CD14-positive monocyte (primary cell): ENCODE data around the gene CLUH. TPM values are rescaled to one million over a fixed set of nuclear protein-coding genes. Genes with fewer than 3 reads are reported as not detected.

Experiments
- DNase-seq, 3 donors: peaks; one replicate each; pipeline ENCODE4 v3.0.0-alpha.2; 2011 to 2022
- H2AFZ ChIP-seq: 2 replicates; pipeline ENCODE4 v1.6.0; 2012; ENCODE audit warnings: mild to moderate bottlenecking, low read depth, low read length, inconsistent platforms; ENCODE audit not compliant: insufficient read depth, poor library complexity, severe bottlenecking
- H3K27ac ChIP-seq, 2 donors: 1 replicate in 1 of 2; 2 replicates in 1 of 2; pipeline ENCODE4 v1.5.1; 2012 to 2013; ENCODE audit warnings: low read length in 2 of 2, control low read depth in 1 of 2, inconsistent platforms in 1 of 2, low read depth in 1 of 2, mild to moderate bottlenecking in 1 of 2
- H3K27me3 ChIP-seq, 2 donors: one replicate each; pipeline versions ENCODE4 v1.6.0 to v1.6.1; 2011 to 2013; ENCODE audit warnings: low read length in 2 of 2; ENCODE audit not compliant: control insufficient read depth in 2 of 2, insufficient read depth in 2 of 2
- H3K36me3 ChIP-seq, 2 donors: replicated peaks in 1 of 2; 1 replicate in 1 of 2; 2 replicates in 1 of 2; pipeline versions ENCODE4 v1.5.1 to v1.6.1; 2012 to 2013; ENCODE audit warnings: low read length in 2 of 2, control low read depth in 1 of 2, inconsistent platforms in 1 of 2, mild to moderate bottlenecking in 1 of 2; ENCODE audit not compliant: insufficient read depth in 2 of 2, control insufficient read depth in 1 of 2
- H3K4me1 ChIP-seq, 2 donors: 1 replicate in 1 of 2; 2 replicates in 1 of 2; pipeline versions ENCODE4 v1.5.1 to v1.6.1; 2012 to 2013; ENCODE audit warnings: low read length in 2 of 2, control low read depth in 1 of 2, inconsistent platforms in 1 of 2, mild to moderate bottlenecking in 1 of 2, moderate library complexity in 1 of 2; ENCODE audit not compliant: insufficient read depth in 2 of 2, control insufficient read depth in 1 of 2
- H3K4me2 ChIP-seq: replicated peaks from 2 replicates; pipeline ENCODE3; 2012; ENCODE audit warnings: low read length, moderate library complexity, mild to moderate bottlenecking; ENCODE audit not compliant: poor library complexity, severe bottlenecking; ENCODE audit errors: extremely low read depth
- H3K4me3 ChIP-seq, 3 experiments: fragments of 200-600 bp in 1 of 3; sonication (generic) in 1 of 3; replicated peaks in 1 of 3; 1 replicate in 2 of 3; 2 replicates in 1 of 3; pipeline ENCODE4 v1.5.1; 2011 to 2013; ENCODE audit warnings: low read length in 3 of 3, mild to moderate bottlenecking in 3 of 3, control low read depth in 2 of 3, low read depth in 2 of 3, inconsistent platforms in 1 of 3, moderate library complexity in 1 of 3
- H3K79me2 ChIP-seq: 2 replicates; pipeline ENCODE4 v1.6.0; 2012; ENCODE audit warnings: mild to moderate bottlenecking, control low read depth, inconsistent platforms, low read length, moderate library complexity; ENCODE audit not compliant: insufficient read depth
- H3K9ac ChIP-seq: 2 replicates; pipeline ENCODE4 v1.6.0; 2017; ENCODE audit warnings: low read length, mild to moderate bottlenecking; ENCODE audit not compliant: insufficient read depth, poor library complexity, severe bottlenecking
- H3K9me3 ChIP-seq, 2 donors: replicated peaks in 1 of 2; 1 replicate in 1 of 2; 2 replicates in 1 of 2; pipeline versions ENCODE4 v1.5.1 to v1.6.1; 2012 to 2013; ENCODE audit warnings: low read length in 2 of 2, control low read depth in 1 of 2; ENCODE audit not compliant: control insufficient read depth in 1 of 2, insufficient read depth in 1 of 2
- H4K20me1 ChIP-seq: 2 replicates; pipeline ENCODE4 v1.6.0; 2012; ENCODE audit warnings: mild to moderate bottlenecking, low read length, control low read depth, moderate library complexity; ENCODE audit not compliant: insufficient read depth
- H3K27ac Mint-ChIP-seq, 7 donors: one replicate each; pipeline ENCODE4 v1.8.0; 2020; ENCODE audit warnings: mild to moderate bottlenecking in 7 of 7, mixed read lengths in 7 of 7, moderate library complexity in 6 of 7, inconsistent platforms in 2 of 7
- H3K27me3 Mint-ChIP-seq, 3 donors: one replicate each; pipeline ENCODE4 v1.8.0; 2021 to 2022; ENCODE audit warnings: low read depth in 3 of 3, mild to moderate bottlenecking in 3 of 3, mixed read lengths in 3 of 3, moderate library complexity in 3 of 3, inconsistent platforms in 1 of 3
- H3K36me3 Mint-ChIP-seq, 2 donors: one replicate each; pipeline ENCODE4 v1.8.0; 2020; ENCODE audit warnings: mixed read lengths in 2 of 2, inconsistent platforms in 1 of 2, mild to moderate bottlenecking in 1 of 2
- H3K4me1 Mint-ChIP-seq: one replicate; pipeline ENCODE4 v1.8.0; 2020; ENCODE audit warnings: mild to moderate bottlenecking, mixed read lengths
- H3K4me3 Mint-ChIP-seq, 2 donors: one replicate each; pipeline ENCODE4 v1.8.0; 2020; ENCODE audit warnings: mild to moderate bottlenecking in 2 of 2, mixed read lengths in 2 of 2, moderate library complexity in 1 of 2
- H3K9me3 Mint-ChIP-seq, 7 donors: one replicate each; pipeline ENCODE4 v1.8.0; 2020 to 2022; ENCODE audit warnings: mixed read lengths in 7 of 7, mild to moderate bottlenecking in 6 of 7, moderate library complexity in 6 of 7, inconsistent platforms in 2 of 7
- CTCF ChIP-seq: fragments of 200-600 bp; IDR thresholded peaks from one replicate; pipeline ENCODE4 v1.8.0; 2022; ENCODE audit warnings: antibody characterized with exemption, mild to moderate bottlenecking
- WGBS: methylation state at CpG from one replicate; pipeline ENCODE4 v1.1.5; 2013; ENCODE audit warnings: missing lambda C conversion rate; ENCODE audit not compliant: insufficient coverage; 5-methylcytosine and 5-hydroxymethylcytosine counted together
- intact Hi-C, 2 donors: fragments of 100-400 bp; cut with micrococcal nuclease; formaldehyde crosslinking; loops; one replicate each; pipeline versions ENCODE4 v1.15.0 to v1.15.1; 2023
- polyA minus RNA-seq: library from RNA; depleted of rRNA, polyadenylated mRNA; stranded (reverse); fragments of >200 nt; gene quantifications from 2 replicates; pipeline ENCODE4 v1.2.3, GENCODE V29; 2012
- polyA plus RNA-seq, 3 donors: library from polyadenylated mRNA; depleted of rRNA in 1 of 3; unstranded in 2 of 3; stranded (reverse) in 1 of 3; fragments of 300-500 nt in 2 of 3; fragments of >200 nt in 1 of 3; fragmentation: Illumina TruSeq in 2 of 3; gene quantifications; 1 replicate in 2 of 3; 2 replicates in 1 of 3; pipeline ENCODE4 v1.2.3, GENCODE V29; 2012 to 2021
- total RNA-seq, 12 experiments: library from RNA in 1 of 12; stranded (reverse) in 1 of 12; fragments of 120-200 nt in 1 of 12; gene quantifications; one replicate each; pipeline ENCODE4 v1.2.4 and lab custom pipeline; 2013 to 2026; ENCODE audit warnings: mixed read lengths in 6 of 12, inconsistent platforms in 1 of 12

The CLUH gene
- 7.5 TPM for total RNA-seq (2013)
- polyA plus RNA-seq (10 to 100 TPM in 1 of 3 donors, 1 to 10 TPM in 2; 1.6 to 26.2 (median 4.2) TPM), polyA minus RNA-seq (16.1 and 24.5 TPM in 2 replicates), total RNA-seq (lab: John Stamatoyannopoulos, UW) (5.7 to 32.1 (median 22.0) reads per million in 11 experiments)

- Histone ChIP-seq H3K9me3 (no peaks in the 10 kb centered on the region), H3K4me1 (peaks cover 33 to 44% of the 10 kb centered on the region in 2 donors), H3K4me3 (peak within 1 kb of the TSS; percentile 51 to 94 (median 61)), H4K20me1 (peaks cover 42% of the 10 kb centered on the region), H3K79me2 (peaks cover 57% of the 10 kb centered on the region), H3K9ac (peak within 1 kb of the TSS; percentile 74), H3K27me3 (no peaks in the 10 kb centered on the region), H3K4me2 (peak within 1 kb of the TSS; percentile 96), H3K27ac (peak within 1 kb of the TSS; percentile 41 to 89), H3K36me3 (no peaks in the 10 kb centered on the region), H2AFZ (peak within 1 kb of the TSS; percentile 100)
- Mint-ChIP-seq H3K27ac (peak within 1 kb of the TSS; percentile 86 to 91 (median 89)), H3K27me3 (no peaks in the 10 kb centered on the region), H3K36me3 (peaks cover 0 to 3% of the 10 kb centered on the region in 2 donors), H3K9me3 (no peaks in the 10 kb centered on the region), H3K4me1 (peaks cover 41% of the 10 kb centered on the region), H3K4me3 (peak within 1 kb of the TSS; percentile 85 to 91)
- intact Hi-C loops = no loop called here
- under 1% methylated on average over 73 of the region's 76 CpGs for WGBS
- TF ChIP-seq CTCF = no peak
- peak; percentile 96 to 98 (median 97) for DNase-seq
Measured at GRCh38 chr17:2711608-2712299, at the start of gene CLUH. CLUH (minus strand) TSS chr17:2711764; CDS start chr17:2711661, 103 bp downstream.

GRCh38 chr17:2758870-2759269 is 47.3 kb upstream of the CLUH start:
- Mint-ChIP-seq H3K36me3 (no peaks in the 10 kb centered on the region), H3K27me3 (peaks cover 54 to 69% (median 55%) of the 10 kb centered on the region in 3 donors), H3K4me3 (peak overlapping the region in 1 of 2 donors; percentile 4), H3K9me3 (peaks cover 0 to 19% (median 5%) of the 10 kb centered on the region in 7 donors), H3K4me1 (peaks cover 2% of the 10 kb centered on the region), H3K27ac (no peak overlapping the region)
- no peak overlapping the region for H2AFZ ChIP-seq
- no peak overlapping the region for H3K4me2 ChIP-seq
- no peak overlapping the region for H3K27ac ChIP-seq
- H3K4me1 ChIP-seq = no peaks in the 10 kb centered on the region
- H3K9me3 ChIP-seq = peaks cover 0 to 4% of the 10 kb centered on the region in 2 donors
- no peaks in the 10 kb centered on the region for H4K20me1 ChIP-seq
- 68% methylated on average over 4 of the region's 4 CpGs for WGBS
- no peak overlapping the region for H3K9ac ChIP-seq
- no peak overlapping the region for H3K4me3 ChIP-seq
- H3K79me2 ChIP-seq = no peaks in the 10 kb centered on the region
- intact Hi-C loops = no loop called here
- no peaks in the 10 kb centered on the region for H3K36me3 ChIP-seq
- TF ChIP-seq CTCF = no peak
- H3K27me3 ChIP-seq = peaks cover 26 to 33% of the 10 kb centered on the region in 2 donors
- no peak for DNase-seq
